Neuronal stem cell (in vitro differentiated cells): ENCODE data around the gene GIPC2.

Experiments
- DNase-seq: peaks from one replicate; pipeline ENCODE4 v3.0.0-alpha.2; 2013; ENCODE audit warnings: low spot score
- H2AFZ ChIP-seq: one replicate; pipeline ENCODE4 v1.6.1; 2013; ENCODE audit warnings: mild to moderate bottlenecking, low read length, inconsistent platforms
- H2AK5ac ChIP-seq: 2 replicates; pipeline ENCODE4 v1.6.1; 2013; ENCODE audit warnings: low read depth, mild to moderate bottlenecking, inconsistent platforms, low read length, moderate library complexity, mixed read lengths
- H2BK120ac ChIP-seq: 2 replicates; pipeline ENCODE4 v1.6.1; 2013; ENCODE audit warnings: low read depth, mild to moderate bottlenecking, inconsistent platforms, low read length, moderate library complexity, mixed read lengths
- H2BK12ac ChIP-seq: one replicate; pipeline ENCODE4 v1.6.1; 2013; ENCODE audit warnings: low read length, inconsistent platforms
- H2BK15ac ChIP-seq: 2 replicates; pipeline ENCODE4 v1.6.1; 2013; ENCODE audit warnings: mild to moderate bottlenecking, low read length, inconsistent platforms, mixed read lengths
- H2BK5ac ChIP-seq: one replicate; pipeline ENCODE4 v1.6.1; 2013; ENCODE audit warnings: inconsistent platforms, mild to moderate bottlenecking, low read length, moderate library complexity
- H3K14ac ChIP-seq: one replicate; pipeline ENCODE4 v1.6.1; 2013; ENCODE audit warnings: low read length, inconsistent platforms
- H3K18ac ChIP-seq: 2 replicates; pipeline ENCODE4 v1.6.1; 2013; ENCODE audit warnings: low read length, inconsistent platforms
- H3K23ac ChIP-seq: 2 replicates; pipeline ENCODE4 v1.6.1; 2013; ENCODE audit warnings: low read depth, mild to moderate bottlenecking, mixed read lengths, low read length, inconsistent platforms; ENCODE audit not compliant: poor library complexity
- H3K27ac ChIP-seq: replicated peaks from 3 replicates; pipeline ENCODE4 v1.5.1; 2013; ENCODE audit warnings: low read length, inconsistent platforms
- H3K27me3 ChIP-seq, 3 experiments: 2 replicates each; pipeline ENCODE4 v1.6.1; 2013; ENCODE audit warnings: low read length in 3 of 3, mild to moderate bottlenecking in 2 of 3, inconsistent platforms in 1 of 3, low read depth in 1 of 3, mixed read lengths in 1 of 3, moderate library complexity in 1 of 3; ENCODE audit not compliant: control insufficient read depth in 3 of 3, insufficient read depth in 3 of 3
- H3K36me3 ChIP-seq, 2 donors: replicated peaks in 1 of 2; 2 replicates each; pipeline ENCODE4 v1.6.1; 2013; ENCODE audit warnings: low read length in 2 of 2; ENCODE audit not compliant: control insufficient read depth in 2 of 2, insufficient read depth in 2 of 2
- H3K4ac ChIP-seq: 2 replicates; pipeline ENCODE4 v1.6.1; 2013; ENCODE audit warnings: inconsistent platforms, mild to moderate bottlenecking, low read length, moderate library complexity
- H3K4me1 ChIP-seq, 2 donors: 1 replicate in 1 of 2; 2 replicates in 1 of 2; pipeline ENCODE4 v1.6.1; 2013; ENCODE audit warnings: low read length in 2 of 2, low read depth in 1 of 2; ENCODE audit not compliant: control insufficient read depth in 2 of 2, insufficient read depth in 1 of 2
- H3K4me2 ChIP-seq: one replicate; pipeline ENCODE4 v1.6.1; 2013; ENCODE audit warnings: mild to moderate bottlenecking, low read length, inconsistent platforms; ENCODE audit not compliant: insufficient read depth, poor library complexity, severe bottlenecking
- H3K4me3 ChIP-seq, 2 donors: 2 replicates each; pipeline ENCODE4 v1.5.1; 2013; ENCODE audit warnings: low read length in 2 of 2, mild to moderate bottlenecking in 2 of 2, inconsistent platforms in 1 of 2, moderate library complexity in 1 of 2
- H3K79me1 ChIP-seq: one replicate; pipeline ENCODE4 v1.6.1; 2013; ENCODE audit warnings: low read depth, mild to moderate bottlenecking, inconsistent platforms, low read length, moderate library complexity
- H3K9ac ChIP-seq: one replicate; pipeline ENCODE4 v1.6.1; 2013; ENCODE audit warnings: mild to moderate bottlenecking, low read depth, low read length, inconsistent platforms; ENCODE audit not compliant: poor library complexity
- H3K9me3 ChIP-seq, 2 donors: replicated peaks in 1 of 2; 2 replicates each; pipeline versions ENCODE3 to v1.6.1; 2013; ENCODE audit warnings: low read length in 2 of 2, mild to moderate bottlenecking in 2 of 2, inconsistent platforms in 1 of 2, low read depth in 1 of 2, mixed read lengths in 1 of 2, moderate library complexity in 1 of 2; ENCODE audit not compliant: control insufficient read depth in 2 of 2, insufficient read depth in 1 of 2
- H4K8ac ChIP-seq: one replicate; pipeline ENCODE4 v1.6.1; 2013; ENCODE audit warnings: low read depth, mild to moderate bottlenecking, inconsistent platforms, low read length, moderate library complexity
- H4K91ac ChIP-seq: one replicate; pipeline ENCODE4 v1.6.1; 2013; ENCODE audit warnings: low read length, low read depth, mild to moderate bottlenecking, inconsistent platforms; ENCODE audit not compliant: poor library complexity
- WGBS, 2 donors: extraction: QIAGEN DNeasy Blood & Tissue Kit; methylation state at CpG; one replicate each; pipeline ENCODE4 v1.1.7; 2013; ENCODE audit warnings: missing lambda C conversion rate in 2 of 2, mixed read lengths in 1 of 2; ENCODE audit not compliant: insufficient read length in 2 of 2, insufficient replicate concordance in 1 of 2; ENCODE audit errors: extremely low coverage in 2 of 2; 5-methylcytosine and 5-hydroxymethylcytosine counted together

The GIPC2 gene

GRCh38 chr1:78171736-78172590, 126.2 kb downstream of the GIPC2 start:
- Histone ChIP-seq H3K9me3 (no peaks in the 10 kb centered on the region), H2BK120ac (no peak overlapping the region), H3K27me3 (no peaks in the 10 kb centered on the region), H3K27ac (no peak overlapping the region), H3K36me3 (no peaks in the 10 kb centered on the region), H3K79me1 (no peaks in the 10 kb centered on the region), H2BK12ac (no peak overlapping the region), H2AK5ac (no peak overlapping the region), H2AFZ (no peak overlapping the region), H3K14ac (no peak overlapping the region), H3K23ac (no peak overlapping the region), H4K8ac (no peak overlapping the region), H3K4me3 (no peak overlapping the region), H3K4ac (no peak overlapping the region), H3K9ac (no peak overlapping the region), H4K91ac (no peak overlapping the region), H3K18ac (no peak overlapping the region), H2BK15ac (no peak overlapping the region), H3K4me2 (no peak overlapping the region), H3K4me1 (no peaks in the 10 kb centered on the region), H2BK5ac (no peak overlapping the region)
- DNase-seq: no peak
- no CpG with 5 or more reads among the region's 3 CpGs for WGBS, 2 donors

DNA sequence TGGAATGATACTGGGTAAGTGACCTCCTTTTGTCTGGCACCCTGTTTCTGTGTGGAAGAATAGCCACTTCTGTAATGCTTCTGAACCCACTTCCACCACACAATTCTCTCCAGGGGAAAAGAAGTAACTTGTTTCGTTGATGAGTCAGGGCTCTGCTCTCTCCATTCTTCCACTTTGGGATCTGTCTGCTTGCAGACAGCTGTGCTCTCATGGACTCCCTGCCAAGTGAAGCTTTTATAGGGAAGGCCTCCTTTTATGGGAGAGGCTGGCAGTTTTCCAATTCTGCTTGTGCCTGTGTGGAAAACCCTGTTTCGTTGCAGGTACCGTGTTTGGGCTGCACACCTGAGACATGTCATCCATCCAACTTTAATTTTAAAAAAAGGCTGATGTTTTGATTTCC, 130.7 kb downstream of the GIPC2 start:
- H3K18ac ChIP-seq: no peak overlapping the region

GRCh38 chr1:78177708-78178270, 132.0 kb downstream of the GIPC2 start:
- H2BK120ac ChIP-seq: no peak overlapping the region
- no peak overlapping the region for H3K4me3 ChIP-seq
- no peaks in the 10 kb centered on the region for H3K36me3 ChIP-seq
- no peak overlapping the region for H3K9ac ChIP-seq
- H4K8ac ChIP-seq: no peak overlapping the region
- H3K27ac ChIP-seq: no peak overlapping the region
- no peak overlapping the region for H2AFZ ChIP-seq
- H3K4me2 ChIP-seq: no peak overlapping the region
- H3K23ac ChIP-seq: no peak overlapping the region
- no peak overlapping the region for H3K18ac ChIP-seq
- no peak for DNase-seq
- no CpG with 5 or more reads among the region's 3 CpGs for WGBS, 2 donors
- H4K91ac ChIP-seq: no peak overlapping the region
- H3K4ac ChIP-seq: no peak overlapping the region
- no peak overlapping the region for H2AK5ac ChIP-seq
- H3K14ac ChIP-seq: no peak overlapping the region
- H3K9me3 ChIP-seq: no peaks in the 10 kb centered on the region
- no peaks in the 10 kb centered on the region for H3K27me3 ChIP-seq
- H2BK5ac ChIP-seq: no peak overlapping the region
- no peak overlapping the region for H2BK15ac ChIP-seq
- no peaks in the 10 kb centered on the region for H3K4me1 ChIP-seq
- H3K79me1 ChIP-seq: no peaks in the 10 kb centered on the region
- H2BK12ac ChIP-seq: no peak overlapping the region

More for the DNA sequence above, 130.7 kb downstream of the GIPC2 start:
- Histone ChIP-seq H2BK5ac (no peak overlapping the region), H2BK15ac (no peak overlapping the region), H4K91ac (no peak overlapping the region), H4K8ac (no peak overlapping the region), H2BK12ac (no peak overlapping the region), H3K4me1 (no peaks in the 10 kb centered on the region), H3K9ac (no peak overlapping the region), H2BK120ac (no peak overlapping the region), H3K23ac (no peak overlapping the region), H3K4me3 (no peak overlapping the region), H3K27ac (no peak overlapping the region), H3K14ac (no peak overlapping the region), H3K9me3 (no peaks in the 10 kb centered on the region), H3K4ac (no peak overlapping the region), H3K36me3 (no peaks in the 10 kb centered on the region), H3K4me2 (no peak overlapping the region), H3K79me1 (no peaks in the 10 kb centered on the region), H2AFZ (no peak overlapping the region), H3K27me3 (no peaks in the 10 kb centered on the region), H2AK5ac (no peak overlapping the region)
- no CpG with 5 or more reads among the region's 3 CpGs for WGBS, 2 donors
- DNase-seq: no peak

DNA sequence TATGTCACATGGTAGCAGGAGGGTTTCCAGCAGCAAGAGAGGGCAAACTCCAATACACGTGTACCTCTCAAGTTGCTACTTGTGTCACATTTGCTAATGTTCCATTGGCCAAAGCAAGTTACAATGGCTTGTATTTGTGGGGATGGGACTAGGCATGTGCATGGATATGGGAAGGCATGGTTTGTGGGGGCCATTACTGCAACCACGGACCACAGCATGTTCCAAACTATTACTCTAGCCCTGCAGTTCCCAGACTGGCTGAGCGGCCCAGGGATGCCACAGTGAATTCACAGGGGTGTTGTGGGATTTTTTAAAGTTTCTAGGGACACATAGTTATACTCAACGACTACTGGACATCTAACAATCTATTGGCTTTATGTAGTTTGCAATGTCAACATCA, 133.1 kb downstream of the GIPC2 start:
- no peak overlapping the region for H3K4me3 ChIP-seq
- no peaks in the 10 kb centered on the region for H3K36me3 ChIP-seq
- H3K23ac ChIP-seq: no peak overlapping the region
- no CpG with 5 or more reads among the region's 4 CpGs for WGBS, 2 donors
- H2BK120ac ChIP-seq: no peak overlapping the region
- H3K4me2 ChIP-seq: no peak overlapping the region
- H3K4me1 ChIP-seq: no peaks in the 10 kb centered on the region
- no peak overlapping the region for H2BK12ac ChIP-seq
- no peak overlapping the region for H2AK5ac ChIP-seq
- H3K18ac ChIP-seq: no peak overlapping the region
- H4K91ac ChIP-seq: no peak overlapping the region
- no peak overlapping the region for H2BK5ac ChIP-seq
- no peak overlapping the region for H2AFZ ChIP-seq
- no peak overlapping the region for H2BK15ac ChIP-seq
- no peaks in the 10 kb centered on the region for H3K79me1 ChIP-seq
- H3K9ac ChIP-seq: no peak overlapping the region
- H3K9me3 ChIP-seq: no peaks in the 10 kb centered on the region
- H3K4ac ChIP-seq: no peak overlapping the region
- no peak overlapping the region for H4K8ac ChIP-seq
- no peak overlapping the region for H3K27ac ChIP-seq
- DNase-seq: no peak
- no peaks in the 10 kb centered on the region for H3K27me3 ChIP-seq
- H3K14ac ChIP-seq: no peak overlapping the region
